HG03175 (cell line): ENCODE measurements around the gene CRACR2A.

Experiments used
- ATAC-seq: cut with Tn5 transposase; IDR thresholded peaks from one replicate; pipeline ENCODE4 v1.9.1; 2021; ENCODE audit warnings: mild to moderate bottlenecking, moderate library complexity; ENCODE audit not compliant: unreplicated experiment

The CRACR2A gene

DNA sequence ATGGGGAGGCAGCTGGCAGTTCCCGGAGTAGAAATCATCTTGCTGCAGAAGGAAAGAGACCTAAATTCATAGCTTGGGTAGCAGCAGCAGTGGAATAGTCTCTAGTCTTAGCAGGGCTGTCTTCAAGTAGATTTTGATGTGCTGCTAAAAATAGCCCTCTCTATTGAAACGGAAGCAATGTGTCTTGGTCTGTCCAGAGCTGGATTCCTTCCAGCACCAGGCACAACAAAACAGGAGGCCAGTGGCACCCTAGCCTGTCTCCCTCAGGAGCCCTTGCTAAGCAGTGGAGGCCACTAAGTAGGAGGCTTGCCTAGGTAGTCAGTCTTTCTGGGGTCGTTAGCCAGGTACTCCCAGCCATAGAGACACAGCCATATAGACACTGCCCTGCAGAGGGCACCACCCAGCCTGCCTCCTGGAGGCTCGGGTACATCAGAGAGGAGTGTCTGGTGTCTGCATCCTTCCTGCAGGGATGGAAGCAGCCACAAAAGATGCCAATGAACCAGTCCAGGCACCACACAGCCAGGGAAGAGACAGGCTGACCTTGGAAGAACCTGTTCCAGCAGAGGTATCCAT is 97.5 kb downstream of the CRACR2A start:
- no peak for ATAC-seq

DNA sequence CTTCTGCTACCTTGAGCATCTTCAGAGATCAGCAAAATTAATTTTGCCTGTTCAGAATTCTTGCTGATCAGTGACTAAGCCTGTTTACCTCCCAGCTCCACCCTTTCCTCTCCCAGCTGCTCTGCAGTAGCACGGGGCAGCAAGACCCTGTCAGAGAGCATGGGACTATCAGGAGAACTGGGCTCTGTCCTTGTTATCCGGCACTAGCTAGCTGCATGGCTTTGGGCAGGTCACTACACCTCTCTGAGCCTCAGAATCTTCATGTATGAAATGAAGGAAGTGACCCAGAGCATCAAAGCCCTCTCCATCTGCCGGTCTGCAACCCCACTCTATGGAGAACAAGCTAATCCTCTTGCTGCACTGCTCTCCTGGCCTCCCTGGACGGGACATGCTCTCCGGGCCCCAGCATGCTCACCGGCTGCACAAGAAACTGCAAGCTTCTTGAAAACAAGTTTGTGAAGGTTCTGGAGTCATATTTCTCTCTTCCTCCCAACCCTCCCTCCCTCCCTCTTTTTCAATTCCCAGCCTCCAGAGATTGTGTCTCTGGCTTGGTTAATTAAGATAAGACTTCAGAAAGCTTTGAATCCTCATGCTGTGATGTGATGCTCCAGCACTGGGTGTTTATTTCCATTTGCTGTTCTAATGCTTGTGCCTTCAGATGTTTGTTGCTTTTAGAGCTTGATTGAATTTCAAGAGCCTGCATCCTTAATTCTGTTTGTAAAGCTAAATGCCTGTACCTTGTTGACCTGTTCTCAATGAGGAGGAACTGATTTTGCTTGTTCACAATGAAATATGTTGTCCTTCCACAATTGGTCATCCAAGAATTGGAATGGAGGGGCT is 101.1 kb downstream of the CRACR2A start:
- no peak for ATAC-seq

DNA sequence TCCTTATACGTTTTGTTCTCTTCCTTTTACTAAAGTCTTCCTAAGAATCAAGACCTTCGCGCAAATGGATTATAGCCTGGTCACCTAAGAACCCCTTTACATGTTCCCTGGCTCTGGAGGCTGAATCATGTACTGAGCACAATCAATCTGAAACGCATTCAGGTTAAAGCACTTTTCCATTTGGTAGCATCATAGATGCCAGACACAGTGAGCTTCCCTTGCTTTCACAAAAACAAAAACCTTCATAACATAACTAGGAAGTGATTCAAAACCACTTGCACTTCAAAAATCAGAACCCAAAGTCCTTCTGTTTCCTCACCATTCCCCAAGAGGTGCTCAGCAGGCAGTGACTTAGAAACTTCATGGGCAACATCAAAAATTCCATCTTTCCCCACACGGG is 105.4 kb downstream of the CRACR2A start:
- no peak for ATAC-seq

DNA sequence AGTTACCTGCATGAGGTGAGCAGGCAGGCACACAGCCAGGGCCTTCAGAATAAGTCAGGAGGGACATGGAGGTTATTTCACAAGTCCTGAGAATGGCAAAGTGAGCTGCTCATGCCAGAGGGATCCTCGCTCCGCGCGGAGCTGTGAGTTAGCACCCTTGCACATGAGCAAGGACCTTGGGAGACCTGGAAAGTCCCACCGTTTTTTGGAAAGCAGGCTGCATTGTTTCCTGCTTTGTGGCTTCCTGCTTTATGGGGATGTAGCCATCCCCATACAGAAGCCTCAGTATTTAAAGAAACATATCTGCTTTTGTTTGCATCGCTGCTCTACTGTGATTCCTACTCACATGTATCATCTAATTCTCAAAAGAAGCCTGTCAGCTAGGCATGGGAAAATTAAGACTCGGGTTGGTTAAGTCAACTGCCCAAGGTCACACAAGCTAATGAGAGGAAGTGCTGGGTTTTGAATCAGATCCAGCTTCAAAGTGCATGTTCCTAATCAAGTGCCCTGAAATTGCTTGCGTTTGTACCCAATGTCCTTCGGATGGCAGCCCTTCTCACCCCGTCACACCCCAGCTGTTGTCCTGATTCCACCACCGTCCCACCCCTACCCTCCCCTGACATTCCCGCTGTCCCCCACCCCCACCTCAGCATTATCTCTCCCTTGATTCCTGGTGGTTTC is 106.2 kb downstream of the CRACR2A start:
- no peak for ATAC-seq

DNA sequence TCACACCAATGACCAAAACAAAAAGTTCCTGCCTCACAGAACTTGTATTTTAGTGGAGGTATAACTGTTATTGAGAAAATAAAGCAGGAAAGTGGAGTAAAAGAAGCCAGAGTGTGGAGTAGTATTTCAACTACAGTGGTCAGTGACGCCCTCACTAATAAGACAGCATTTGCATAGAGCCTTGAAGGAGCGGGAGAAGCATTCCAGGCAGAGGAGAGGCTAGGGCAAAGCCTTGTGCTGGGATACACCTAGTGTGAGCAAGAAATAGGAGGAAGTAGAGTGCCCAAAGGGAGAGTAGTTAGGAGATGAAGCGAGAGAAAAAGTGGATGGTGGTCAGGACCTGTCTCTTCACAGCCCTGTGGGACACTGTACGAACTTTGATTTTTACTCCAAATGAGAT is 107.8 kb downstream of the CRACR2A start:
- ATAC-seq: no peak

DNA sequence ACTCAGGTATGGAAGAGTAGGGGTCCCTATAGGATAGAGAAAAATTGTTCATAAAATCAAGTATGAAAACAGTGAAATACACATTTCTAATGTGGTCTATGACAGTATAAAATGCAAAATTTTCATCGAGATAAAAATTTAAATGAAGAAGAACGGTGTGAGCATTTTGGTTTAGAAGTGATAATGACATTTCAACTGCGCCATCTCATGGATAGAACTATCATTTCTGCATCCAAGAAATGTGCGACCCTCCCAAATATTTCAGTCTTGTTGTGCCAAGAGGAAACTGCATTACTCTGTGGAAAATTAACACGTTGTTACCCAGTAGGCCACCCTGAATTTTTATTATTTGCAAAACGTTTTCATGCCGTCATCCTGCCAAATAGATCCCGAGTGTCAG is 108.8 kb downstream of the CRACR2A start:
- ATAC-seq: no peak

DNA sequence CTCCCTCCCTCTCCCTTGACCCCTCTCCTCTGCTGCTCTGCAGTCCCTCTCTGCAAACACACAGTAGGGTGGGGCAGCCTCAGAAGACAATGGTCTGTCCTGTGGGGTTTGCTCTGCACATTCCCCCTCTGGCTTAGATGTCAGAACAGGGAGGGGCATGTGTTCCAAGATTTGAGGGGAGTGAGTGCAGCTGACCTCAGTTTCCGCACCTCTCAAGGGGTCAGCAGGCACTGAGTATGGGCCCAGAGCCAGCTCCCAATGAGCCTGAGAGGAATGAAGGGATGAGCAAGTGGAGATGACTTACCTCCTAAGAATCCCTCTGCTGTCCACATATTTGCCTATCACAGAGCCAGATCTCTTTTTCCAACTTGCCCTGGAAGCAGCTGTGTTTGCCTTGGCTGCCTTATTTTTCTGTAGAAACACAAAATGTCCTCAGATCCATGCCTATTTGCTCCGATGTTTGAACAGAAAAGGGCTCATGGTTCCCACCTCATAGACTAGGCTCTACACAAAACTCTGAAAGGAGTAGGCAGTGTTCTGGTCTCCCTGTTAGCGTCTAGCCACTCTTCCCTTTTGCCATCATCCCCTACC is 111.4 kb downstream of the CRACR2A start:
- ATAC-seq: no peak

DNA sequence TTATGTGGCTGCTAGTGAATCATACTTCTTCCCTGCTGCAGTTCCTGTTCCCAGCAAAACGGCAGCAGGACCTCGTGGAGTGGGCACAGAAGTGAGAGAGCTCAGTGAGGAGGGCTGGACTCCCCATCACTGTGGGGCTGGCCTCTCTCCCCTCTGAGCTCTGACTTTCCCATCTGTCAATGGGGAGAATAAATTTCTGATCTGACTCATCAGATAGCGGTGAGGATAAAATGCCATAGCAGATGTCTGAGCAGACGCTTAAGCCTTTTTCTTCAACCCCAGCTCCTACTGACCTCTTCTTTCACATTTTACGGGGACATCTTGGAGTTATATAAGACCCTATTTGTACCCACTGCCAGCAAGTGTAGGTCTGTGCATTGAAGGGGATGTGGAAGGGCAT is 116.6 kb downstream of the CRACR2A start:
- ATAC-seq: no peak

DNA sequence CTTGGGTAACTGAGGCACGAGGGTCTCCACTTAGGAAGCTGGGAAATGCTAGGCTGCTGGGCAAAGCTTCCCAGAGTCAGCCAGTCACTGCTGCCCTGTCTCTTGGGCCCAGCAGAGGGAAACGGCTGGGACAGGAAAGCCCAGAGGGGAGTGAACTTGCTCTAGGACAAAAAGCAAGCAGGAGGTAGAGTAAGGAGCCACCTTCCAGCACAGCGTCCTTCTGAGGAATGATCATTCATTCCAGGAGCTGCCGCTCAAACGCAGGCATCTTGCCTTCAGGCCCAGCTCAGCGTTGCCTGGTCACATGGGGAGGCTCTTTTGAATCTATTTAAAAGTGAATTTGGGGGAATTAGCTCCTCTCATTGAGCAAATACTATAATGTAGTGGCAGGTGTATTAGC is 118.6 kb downstream of the CRACR2A start:
- no peak for ATAC-seq

DNA sequence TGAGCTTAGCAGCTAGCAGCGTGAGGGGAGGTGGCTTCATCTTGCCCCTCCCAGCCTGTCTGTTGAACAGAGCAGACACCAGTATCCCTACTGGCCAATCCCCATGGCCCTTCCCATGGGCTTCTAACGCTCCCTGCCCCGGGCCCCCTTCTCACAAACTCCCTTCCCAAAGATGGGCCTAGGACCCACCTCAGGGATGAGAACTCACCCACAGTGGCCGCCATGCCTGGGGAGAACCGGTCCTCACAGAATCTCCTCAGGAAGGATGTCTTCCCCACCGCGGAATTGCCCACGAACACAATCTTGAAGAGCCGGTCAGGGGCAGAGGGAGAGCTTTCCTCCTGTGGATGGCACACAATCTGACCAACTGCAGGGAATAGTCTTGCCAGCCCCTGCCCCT is 119.5 kb downstream of the CRACR2A start:
- ATAC-seq: no peak

DNA sequence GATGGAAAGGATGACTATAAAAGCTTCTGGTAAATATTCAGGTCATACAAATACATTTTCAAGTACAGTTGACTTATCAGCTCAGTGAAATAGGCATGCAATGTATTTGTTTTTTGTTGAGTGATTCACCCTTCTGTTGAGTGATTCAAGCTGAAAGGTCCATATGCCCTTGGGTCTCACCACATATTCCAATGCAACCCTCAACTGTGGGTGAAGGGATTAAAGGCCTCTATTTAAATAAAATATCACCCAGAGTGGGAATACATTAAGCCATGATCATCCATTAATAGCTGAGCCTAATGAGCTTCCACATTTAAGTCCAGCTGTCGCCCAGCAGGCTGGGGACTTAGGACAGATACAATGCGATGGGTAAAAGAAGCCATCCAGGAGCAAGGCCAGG is 120.2 kb downstream of the CRACR2A start:
- no peak for ATAC-seq

DNA sequence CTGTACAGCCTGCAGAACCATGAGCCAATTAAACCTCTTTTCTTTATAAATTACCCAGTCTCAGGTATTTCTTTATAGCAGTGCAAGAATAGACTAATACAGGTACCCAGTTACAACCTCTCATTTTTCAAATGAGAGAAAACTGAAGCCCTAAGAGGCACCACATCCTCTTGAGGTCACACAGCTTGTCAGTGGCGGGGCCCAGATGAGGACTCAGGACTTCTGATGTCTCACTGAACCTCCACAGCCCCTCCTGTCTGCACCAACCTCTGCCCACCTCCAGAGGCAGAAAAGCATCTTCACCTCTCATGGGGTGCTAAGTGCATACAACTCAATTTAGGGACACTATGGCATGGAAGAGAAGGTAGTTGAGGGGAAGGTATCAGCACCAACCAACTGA is 120.7 kb downstream of the CRACR2A start:
- no peak for ATAC-seq

DNA sequence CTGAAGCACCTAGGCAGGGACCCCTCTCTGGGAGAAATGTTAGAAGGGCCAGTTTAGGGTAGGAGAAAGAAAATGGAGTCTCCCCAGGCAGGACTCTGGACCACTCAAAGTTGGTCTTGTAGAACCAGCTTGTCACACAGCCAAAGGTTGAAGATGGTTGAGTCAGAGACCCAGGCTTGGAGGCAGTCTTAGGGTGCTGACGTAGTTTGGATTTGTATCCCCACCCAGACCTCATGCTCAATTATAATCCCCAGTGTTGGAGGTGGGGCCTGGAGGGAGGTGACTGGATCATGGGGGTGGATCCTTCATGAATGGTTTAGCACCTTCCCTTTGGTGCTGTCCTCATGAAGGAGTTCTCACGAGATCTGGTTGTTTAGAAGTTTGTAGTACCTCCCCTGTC is 121.2 kb downstream of the CRACR2A start:
- ATAC-seq: no peak

DNA sequence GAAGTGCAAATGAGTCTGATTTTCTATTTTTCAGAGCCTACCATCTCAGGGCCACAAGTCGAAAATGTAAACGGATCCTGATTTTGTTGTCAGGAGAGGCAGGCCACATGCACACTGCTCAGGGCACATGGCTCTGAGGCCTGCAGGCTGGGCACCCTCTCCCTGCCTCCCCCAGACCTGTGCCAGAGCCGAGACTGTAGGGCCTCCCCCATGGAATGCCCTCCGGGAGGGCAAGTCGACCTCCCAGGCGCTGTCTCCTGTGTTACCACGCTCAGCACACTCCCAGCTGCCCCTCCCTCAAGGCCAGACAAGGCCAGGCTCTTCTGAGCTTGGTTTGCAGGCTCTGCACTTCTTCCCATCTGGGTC is 121.7 kb downstream of the CRACR2A start:
- ATAC-seq: no peak

DNA sequence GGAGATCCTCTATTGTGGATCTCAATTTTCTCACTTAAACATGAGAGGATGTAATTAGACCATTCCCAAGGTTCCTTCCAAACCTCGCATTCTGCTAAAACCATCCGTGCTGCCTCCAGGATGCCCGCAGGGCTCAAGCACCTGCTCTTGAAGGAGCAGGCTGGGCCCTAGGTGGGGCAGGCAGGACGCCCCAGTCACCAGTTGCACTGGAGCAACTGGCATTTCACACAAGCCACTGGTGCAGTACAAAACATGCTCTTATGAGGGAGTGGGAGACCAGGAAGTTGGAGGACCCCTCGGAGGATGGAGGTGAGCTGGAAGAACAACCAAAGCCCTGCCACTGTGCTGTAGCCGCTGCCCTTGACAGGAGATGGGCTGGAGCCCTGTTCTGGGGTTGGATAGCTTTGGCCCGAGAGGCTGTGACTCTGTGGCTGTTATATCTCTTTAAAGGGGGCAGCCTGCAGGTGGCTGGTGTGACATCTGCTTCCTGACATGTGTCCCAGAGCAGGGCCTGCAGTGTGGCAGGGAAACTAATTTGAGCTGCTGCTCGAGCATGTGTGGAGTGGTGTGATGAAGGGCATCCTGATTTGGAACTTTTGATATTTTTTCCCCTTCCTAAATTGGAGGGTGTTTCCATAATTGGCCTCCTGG is 122.2 kb downstream of the CRACR2A start:
- no peak for ATAC-seq

DNA sequence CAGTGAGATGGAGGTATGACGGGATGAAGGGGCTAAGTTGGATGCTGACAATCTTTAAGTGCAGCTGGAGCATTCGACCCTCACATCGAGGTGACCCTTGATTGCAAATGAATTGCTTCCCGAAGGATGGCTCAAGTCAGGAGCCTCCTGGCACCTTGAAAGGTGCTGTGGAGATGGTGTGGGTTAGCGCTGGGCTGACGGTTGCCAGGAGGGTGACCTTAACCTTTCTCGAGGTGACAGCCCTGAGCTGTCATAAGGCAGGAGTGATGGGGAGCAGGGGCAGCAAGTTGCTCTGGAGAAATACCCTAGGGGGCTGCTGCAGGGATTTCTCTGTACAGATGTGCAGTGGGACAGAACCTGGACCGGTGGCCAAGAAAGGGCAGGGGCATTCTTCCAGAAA is 122.8 kb downstream of the CRACR2A start:
- no peak for ATAC-seq

DNA sequence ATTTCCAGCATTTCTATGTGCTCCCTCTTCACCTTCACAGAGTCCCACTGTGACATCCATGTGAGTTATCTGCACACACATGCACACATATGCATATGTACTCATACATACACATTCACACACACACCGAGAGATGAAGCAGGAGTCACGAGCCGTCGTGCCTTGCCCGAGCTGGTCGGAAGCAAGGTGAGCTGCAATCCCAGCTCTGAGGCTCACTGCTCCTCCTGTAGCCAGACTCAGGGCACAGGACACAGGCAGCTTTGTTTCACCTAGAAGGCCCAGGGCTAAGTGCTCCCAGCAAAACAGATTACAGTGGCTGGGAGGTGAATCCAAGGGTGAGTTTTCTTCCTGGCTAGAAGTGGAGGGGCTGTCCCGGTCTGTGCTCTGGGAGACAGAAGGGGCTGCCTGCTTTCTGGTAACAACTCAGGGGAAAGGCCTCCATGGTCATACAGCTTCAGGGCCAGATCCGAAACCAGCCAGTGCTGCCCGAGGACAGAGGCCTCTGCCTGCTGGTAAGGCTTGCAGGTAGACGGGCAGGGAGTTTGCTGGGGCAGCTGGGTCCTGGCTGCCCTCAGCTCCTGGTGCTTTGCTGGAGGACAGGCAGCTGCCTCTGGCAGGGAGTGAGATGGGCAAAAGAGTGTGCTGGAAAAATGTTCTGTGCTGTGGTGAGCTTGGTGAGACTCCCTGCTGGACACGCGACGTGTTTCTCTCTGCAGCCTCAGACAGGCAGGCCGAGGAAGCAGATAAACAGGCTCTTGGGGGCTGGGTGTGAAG is 123.7 kb downstream of the CRACR2A start:
- ATAC-seq: no peak

DNA sequence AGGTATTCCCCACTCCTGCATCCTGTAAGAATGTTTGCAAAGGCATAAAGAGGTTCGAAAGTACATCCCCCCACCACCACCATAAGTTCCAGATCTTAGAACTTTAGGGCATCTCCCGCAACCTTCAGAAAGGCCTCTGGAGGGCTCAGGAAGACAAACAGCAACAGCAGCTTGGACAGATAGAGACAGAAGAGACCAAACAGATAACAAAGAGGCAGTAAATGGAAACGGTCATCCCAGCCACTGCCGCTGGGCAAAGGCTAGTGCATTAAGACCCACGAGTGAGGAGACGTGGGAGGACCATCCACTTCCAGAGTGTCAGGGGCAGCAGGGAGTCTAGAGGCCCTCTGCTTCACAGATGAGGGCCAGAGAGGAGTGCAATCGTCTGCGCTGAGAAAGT is 124.3 kb downstream of the CRACR2A start:
- ATAC-seq: no peak

DNA sequence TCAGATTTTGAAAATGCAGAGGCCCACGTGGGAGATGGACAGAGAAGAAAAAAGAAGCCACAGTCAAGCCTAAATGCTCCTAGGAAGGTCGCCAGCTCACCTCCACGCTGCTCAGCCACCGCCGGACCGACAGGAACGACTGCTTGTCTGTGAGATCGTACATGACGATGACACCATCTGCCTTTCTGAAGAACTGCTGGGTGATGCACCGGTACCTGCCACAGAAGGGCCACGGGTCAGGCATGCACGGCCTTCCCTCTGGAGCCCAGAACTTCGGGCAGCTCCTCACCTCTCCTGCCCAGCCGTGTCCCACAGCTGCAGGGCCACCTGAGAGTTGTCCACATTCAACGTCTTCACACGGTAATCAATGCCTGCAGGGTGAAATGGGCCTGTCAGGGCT is 125.6 kb downstream of the CRACR2A start:
- ATAC-seq: no peak

DNA sequence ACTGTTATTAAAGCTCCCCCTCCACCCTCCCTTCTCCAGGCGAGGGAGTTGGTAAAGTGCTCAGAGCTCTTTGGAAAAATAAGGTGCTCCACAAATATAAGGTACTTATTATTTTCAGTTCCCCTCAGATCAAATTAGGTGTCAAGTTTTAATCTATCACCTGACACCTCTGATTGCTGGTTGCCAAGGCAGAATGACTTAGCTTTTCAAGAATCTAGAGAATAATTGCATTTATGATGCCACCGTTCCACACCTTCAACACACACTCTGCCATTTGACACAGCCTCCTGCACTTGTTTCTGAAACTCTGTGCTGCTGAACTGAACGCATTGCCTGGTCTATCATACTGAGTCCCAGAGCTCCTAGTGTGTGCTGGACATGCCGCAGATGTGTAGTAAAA is 128.6 kb downstream of the CRACR2A start:
- no peak for ATAC-seq
